Caco-2 (cell line): ENCODE results near the gene HOXD1. TPM values are rescaled to one million over a fixed set of nuclear protein-coding genes. Genes with fewer than 3 reads are reported as not detected.

Experiments
- BruUV-seq: library from RNA; stranded (reverse); fragments of 400-500 nt; replicated peaks from 2 replicates; lab custom pipeline; 2021; lab: Mats Ljungman, UMichigan
- CTCF ChIA-PET: fragments of 300-600 bp; sonication (Branson Sonifier 250); formaldehyde crosslinking; loops from one replicate; lab custom pipeline; 2022; ENCODE audit warnings: antibody characterized with exemption; lab: Charles Lee
- POLR2A ChIA-PET: fragments of 300-600 bp; sonication (Branson Sonifier 250); formaldehyde crosslinking; loops from one replicate; lab custom pipeline; 2022; ENCODE audit warnings: antibody characterized with exemption; lab: Charles Lee
- DNase-seq, 2 experiments: peaks; one replicate each; pipeline versions ENCODE4 v3.0.0 to v3.0.0-alpha.2; 2020 to 2022
- H3K27me3 ChIP-seq: replicated peaks from 2 replicates; pipeline ENCODE4 v1.6.0; 2011; ENCODE audit warnings: low read length; ENCODE audit not compliant: control insufficient read depth, insufficient read depth
- H3K36me3 ChIP-seq: 2 replicates; pipeline ENCODE4 v1.5.1; 2011; ENCODE audit warnings: low read length; ENCODE audit not compliant: control insufficient read depth, insufficient read depth
- H3K4me1 ChIP-seq: fragments of 250-450 bp; sonication (Bioruptor Pico); 2 replicates; pipeline ENCODE4 v1.5.1; 2020; ENCODE audit warnings: mild to moderate bottlenecking
- H3K4me3 ChIP-seq: 2 replicates; pipeline ENCODE4 v1.5.1; 2011; ENCODE audit warnings: low read depth, mild to moderate bottlenecking, control low read depth, low read length
- H3K9me3 ChIP-seq: fragments of 250-450 bp; sonication (Bioruptor Pico); 2 replicates; pipeline ENCODE4 v1.5.1; 2020; ENCODE audit warnings: mild to moderate bottlenecking, moderate library complexity
- H3K27ac Mint-ChIP-seq: one replicate; pipeline ENCODE4 v1.8.0; 2022; ENCODE audit warnings: mixed read lengths; ENCODE audit not compliant: unreplicated experiment
- H3K27me3 Mint-ChIP-seq: one replicate; pipeline ENCODE4 v1.8.0; 2022; ENCODE audit warnings: mixed read lengths; ENCODE audit not compliant: insufficient read depth, unreplicated experiment
- H3K36me3 Mint-ChIP-seq: one replicate; pipeline ENCODE4 v1.8.0; 2022; ENCODE audit warnings: mild to moderate bottlenecking, mixed read lengths; ENCODE audit not compliant: insufficient read depth, unreplicated experiment
- H3K4me1 Mint-ChIP-seq: one replicate; pipeline ENCODE4 v1.8.0; 2022; ENCODE audit warnings: low read depth, mixed read lengths; ENCODE audit not compliant: unreplicated experiment
- H3K4me3 Mint-ChIP-seq: one replicate; pipeline ENCODE4 v1.8.0; 2022; ENCODE audit warnings: mild to moderate bottlenecking, moderate library complexity, mixed read lengths; ENCODE audit not compliant: unreplicated experiment
- H3K9me3 Mint-ChIP-seq: one replicate; pipeline ENCODE4 v1.8.0; 2022; ENCODE audit warnings: mixed read lengths; ENCODE audit not compliant: unreplicated experiment
- CTCF ChIP-seq, 2 experiments: fragments of 200-600 bp in 1 of 2; IDR thresholded peaks; 1 replicate in 1 of 2; 2 replicates in 1 of 2; pipeline versions ENCODE4 v1.5.1 to v1.8.0; 2011 to 2022; ENCODE audit warnings: antibody characterized with exemption in 1 of 2, control low read depth in 1 of 2, inconsistent platforms in 1 of 2, low read depth in 1 of 2, low read length in 1 of 2, mild to moderate bottlenecking in 1 of 2, moderate library complexity in 1 of 2; ENCODE audit not compliant: insufficient read depth in 1 of 2, severe bottlenecking in 1 of 2, unreplicated experiment in 1 of 2
- intact Hi-C: fragments of 100-400 bp; cut with micrococcal nuclease; formaldehyde crosslinking; loops from one replicate; pipeline ENCODE4 v1.10.0; 2022; ENCODE audit not compliant: unreplicated experiment
- total RNA-seq: library from RNA; stranded (reverse); gene quantifications from 2 replicates; pipeline ENCODE4 v1.2.3, GENCODE V29; 2022

The HOXD1 gene
- total RNA-seq, 1 experiment from 2014 or later: not detected

GRCh38 chr2:176155356-176156044, 33.0 kb upstream of the HOXD1 start:
- Mint-ChIP-seq H3K9me3 (no peaks in the 10 kb centered on the region), H3K27ac (no peak overlapping the region), H3K4me3 (no peak overlapping the region), H3K36me3 (no peaks in the 10 kb centered on the region), H3K27me3 (peaks cover 16% of the 10 kb centered on the region), H3K4me1 (no peaks in the 10 kb centered on the region)
- Histone ChIP-seq H3K27me3 (no peaks in the 10 kb centered on the region; the same call in 1 of the 2 replicates), H3K9me3 (no peaks in the 10 kb centered on the region), H3K36me3 (no peaks in the 10 kb centered on the region), H3K4me3 (no peak overlapping the region), H3K4me1 (no peaks in the 10 kb centered on the region)
- ChIA-PET CTCF (no interaction called here), POLR2A (no interaction called here)
- BruUV-seq: no TSS peak
- TF ChIP-seq CTCF (IDR thresholded peaks at IDR 0.05; ENCODE audit: insufficient read depth in 1 of 2, low read depth in 1 of 2, low read length in 1 of 2, severe bottlenecking in 1 of 2, unreplicated experiment in 1 of 2): no peak
- DNase-seq: no peak
- intact Hi-C loops: no loop called here

DNA sequence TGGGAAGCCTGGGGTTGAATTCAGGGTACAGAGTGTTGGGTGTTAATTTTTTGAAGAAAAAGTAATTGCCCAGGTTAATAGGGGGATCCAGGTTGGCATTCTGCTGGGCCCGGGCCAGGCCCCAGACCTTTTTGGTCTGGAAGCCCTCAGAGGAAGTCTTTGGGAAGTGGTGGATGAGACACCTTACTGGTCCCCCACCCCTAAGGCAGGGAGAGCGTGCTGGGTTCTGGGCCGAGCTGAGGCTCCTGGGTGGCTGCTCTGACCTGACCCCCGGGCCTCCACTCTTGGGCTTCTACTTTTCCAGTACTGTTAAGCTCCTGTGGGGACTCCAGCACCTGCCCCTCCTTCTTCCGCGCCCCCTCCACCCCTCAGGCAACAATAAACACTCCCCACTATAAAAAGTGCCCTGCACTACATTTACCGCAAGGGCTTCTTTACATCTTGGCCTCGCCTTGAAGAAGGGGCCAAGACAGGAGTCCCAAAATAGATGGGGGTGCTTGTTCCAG, 32.1 kb upstream of the HOXD1 start:
- intact Hi-C loops: no loop called here
- CTCF ChIA-PET: no interaction called here
- BruUV-seq: no TSS peak
- POLR2A ChIA-PET: no interaction called here
- Mint-ChIP-seq H3K27me3 (peaks cover 18% of the 10 kb centered on the region), H3K27ac (no peak overlapping the region), H3K36me3 (no peaks in the 10 kb centered on the region), H3K9me3 (no peaks in the 10 kb centered on the region), H3K4me1 (no peaks in the 10 kb centered on the region), H3K4me3 (peak overlapping the region; percentile 45)
- Histone ChIP-seq H3K9me3 (no peaks in the 10 kb centered on the region), H3K27me3 (no peaks in the 10 kb centered on the region; the same call in 1 of the 2 replicates), H3K4me1 (no peaks in the 10 kb centered on the region), H3K4me3 (no peak overlapping the region), H3K36me3 (no peaks in the 10 kb centered on the region)
- no peak for DNase-seq
- no peak for TF ChIP-seq CTCF (IDR thresholded peaks at IDR 0.05; ENCODE audit: insufficient read depth in 1 of 2, low read depth in 1 of 2, low read length in 1 of 2, severe bottlenecking in 1 of 2, unreplicated experiment in 1 of 2)

DNA sequence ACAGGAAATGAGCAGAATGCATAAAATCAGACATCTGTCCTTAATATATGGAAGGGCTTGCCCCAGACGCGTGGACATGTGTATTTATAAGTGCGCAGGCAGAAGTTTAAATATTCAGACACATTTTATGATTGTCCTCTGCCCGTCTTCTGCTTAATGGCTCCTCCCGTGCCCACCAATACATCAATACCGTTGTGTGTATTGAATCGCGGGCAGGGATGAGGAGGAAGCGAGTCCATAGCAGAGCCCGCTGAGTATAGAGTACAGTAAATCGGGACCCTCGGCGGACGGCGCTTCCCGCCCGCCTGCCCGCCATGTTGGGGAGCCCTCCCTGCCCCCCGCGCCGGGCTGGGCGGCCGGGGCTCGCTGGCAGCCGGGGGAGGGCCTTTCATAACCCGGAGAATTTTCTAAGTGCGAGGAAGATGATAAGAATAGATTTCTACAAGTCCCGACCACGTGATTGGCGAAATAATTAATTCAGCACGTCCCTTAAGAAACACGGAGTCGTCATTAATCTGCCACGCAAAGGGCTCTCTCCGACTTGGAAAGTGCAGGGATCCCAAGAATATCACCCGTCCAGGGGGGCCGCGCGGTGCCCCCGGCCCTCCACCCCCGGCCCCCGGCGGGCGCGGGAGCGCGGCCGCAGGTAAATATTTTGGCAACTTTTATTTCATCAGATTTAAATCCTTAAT, 31.5 kb upstream of the HOXD1 start, which contains the start of gene HOXD3:
HOXD3 (plus strand) TSS at position 501 of the 692 bp plus-strand sequence. CDS start 11,808 bp downstream, outside the sequence.
- BruUV-seq: no TSS peak
- no peaks in the 10 kb centered on the region for H3K4me1 Mint-ChIP-seq
- DNase-seq: no peak
- peaks cover 18% of the 10 kb centered on the region for H3K27me3 Mint-ChIP-seq
- no peaks in the 10 kb centered on the region for H3K36me3 Mint-ChIP-seq
- intact Hi-C loops: no loop called here
- POLR2A ChIA-PET: no interaction called here
- no peak within 1 kb of the TSS for H3K27ac Mint-ChIP-seq
- H3K27me3 ChIP-seq: no peaks in the 10 kb centered on the region; the same call in 1 of the 2 replicates
- CTCF ChIA-PET: interaction anchor here (0.6 kb wide), 1 partner anchor 112 kb away, joined by 3 read pairs; the partner anchor contains the start of gene MTX2
- no peaks in the 10 kb centered on the region for H3K9me3 Mint-ChIP-seq
- peak within 1 kb of the TSS; percentile 42 for H3K4me3 ChIP-seq
- no peaks in the 10 kb centered on the region for H3K9me3 ChIP-seq
- no peaks in the 10 kb centered on the region for H3K4me1 ChIP-seq
- H3K36me3 ChIP-seq: no peaks in the 10 kb centered on the region
- no peak for TF ChIP-seq CTCF (IDR thresholded peaks at IDR 0.05; ENCODE audit: insufficient read depth in 1 of 2, low read depth in 1 of 2, low read length in 1 of 2, severe bottlenecking in 1 of 2, unreplicated experiment in 1 of 2)
- peak within 1 kb of the TSS; percentile 70 for H3K4me3 Mint-ChIP-seq
